ENCODE data around the gene ZNF775. TPM values are rescaled to one million over a fixed set of nuclear protein-coding genes. Genes with fewer than 3 reads are reported as not detected.

Gene ZNF775
- polyA plus RNA-seq, 1 donor (not counting 4 experiments of a cell fraction or from before 2014, with no cell fraction given): 1.0 TPM

GRCh38 chr7:150441524-150441923 lies 62.4 kb downstream of the ZNF775 start:
- no peaks in the 10 kb centered on the region for H4K20me1 ChIP-seq (ENCODE audit: control insufficient read depth, extremely low read depth, insufficient read depth, low read length)
- DNase-seq (ENCODE audit: low read depth, low spot score): no peak

GRCh38 chr7:150442811-150443210 lies 63.7 kb downstream of the ZNF775 start:
- Histone ChIP-seq H3K4me3 (ENCODE audit: control insufficient read depth in 2 of 3, extremely low read depth in 1 of 3, insufficient read depth in 2 of 3, low read depth in 1 of 3, low read length in 3 of 3) (no peak overlapping the region), H3K27me3 (ENCODE audit: control insufficient read depth, extremely low read depth, insufficient read depth, low read length) (no peaks in the 10 kb centered on the region), H3K4me2 (ENCODE audit: control insufficient read depth, extremely low read depth, insufficient read depth, low read depth, low read length) (no peak overlapping the region), H3K4me1 (ENCODE audit: control insufficient read depth, extremely low read depth, insufficient read depth, low read length) (no peaks in the 10 kb centered on the region), H2AFZ (ENCODE audit: control insufficient read depth, low read length) (no peak overlapping the region), H3K36me3 (ENCODE audit: control insufficient read depth in 2 of 2, extremely low read depth in 1 of 2, insufficient read depth in 2 of 2, low read length in 2 of 2) (no peaks in the 10 kb centered on the region), H3K9ac (ENCODE audit: control insufficient read depth, extremely low read depth, insufficient read depth, low read length) (no peak overlapping the region), H4K20me1 (ENCODE audit: control insufficient read depth, extremely low read depth, insufficient read depth, low read length) (no peaks in the 10 kb centered on the region), H3K27ac (ENCODE audit: control insufficient read depth, insufficient read depth, low read length) (no peak overlapping the region), H3K79me2 (ENCODE audit: control insufficient read depth, insufficient read depth, low read length) (no peaks in the 10 kb centered on the region), H3K9me3 (ENCODE audit: control insufficient read depth, low read depth, low read length) (peaks cover 5% of the 10 kb centered on the region), H3K9me1 (ENCODE audit: control insufficient read depth, extremely low read depth, insufficient read depth, low read length) (no peaks in the 10 kb centered on the region)
- dilution Hi-C loops (cut with MboI; ENCODE audit: extremely low pct_ligation_motif_present, low sequenced_read_pairs): no loop called here
- DNase-seq (ENCODE audit: low read depth, low spot score) (no peak), FAIRE-seq (no peak)
- no peak for TF ChIP-seq CTCF (optimal IDR thresholded peaks at IDR 0.05 in 1 of 3, IDR thresholded peaks at IDR 0.05 in 1 of 3, conservative IDR thresholded peaks at IDR 0.05 in 1 of 3; ENCODE audit: extremely low read depth in 1 of 3, insufficient read depth in 2 of 3, low read length in 3 of 3)
- no peak for TF ChIP-seq EZH2 (IDR thresholded peaks at IDR 0.05; ENCODE audit: low read length)

More at GRCh38 chr7:150441524-150441923, 62.4 kb downstream of the ZNF775 start:
- Histone ChIP-seq H3K4me1 (ENCODE audit: control insufficient read depth, extremely low read depth, insufficient read depth, low read length) (no peaks in the 10 kb centered on the region), H3K4me2 (ENCODE audit: control insufficient read depth, extremely low read depth, insufficient read depth, low read depth, low read length) (no peak overlapping the region), H3K79me2 (ENCODE audit: control insufficient read depth, insufficient read depth, low read length) (no peaks in the 10 kb centered on the region), H3K9ac (ENCODE audit: control insufficient read depth, extremely low read depth, insufficient read depth, low read length) (no peak overlapping the region), H3K4me3 (ENCODE audit: control insufficient read depth in 2 of 3, extremely low read depth in 1 of 3, insufficient read depth in 2 of 3, low read depth in 1 of 3, low read length in 3 of 3) (no peak overlapping the region), H3K9me3 (ENCODE audit: control insufficient read depth, low read depth, low read length) (peaks cover 5% of the 10 kb centered on the region), H2AFZ (ENCODE audit: control insufficient read depth, low read length) (no peak overlapping the region), H3K27me3 (ENCODE audit: control insufficient read depth, extremely low read depth, insufficient read depth, low read length) (no peaks in the 10 kb centered on the region), H3K9me1 (ENCODE audit: control insufficient read depth, extremely low read depth, insufficient read depth, low read length) (no peaks in the 10 kb centered on the region), H3K27ac (ENCODE audit: control insufficient read depth, insufficient read depth, low read length) (no peak overlapping the region), H3K36me3 (ENCODE audit: control insufficient read depth in 2 of 2, extremely low read depth in 1 of 2, insufficient read depth in 2 of 2, low read length in 2 of 2) (no peaks in the 10 kb centered on the region)
- dilution Hi-C loops (cut with MboI; ENCODE audit: extremely low pct_ligation_motif_present, low sequenced_read_pairs): no loop called here
- FAIRE-seq: no peak
- no peak for TF ChIP-seq EZH2 (IDR thresholded peaks at IDR 0.05; ENCODE audit: low read length)
- TF ChIP-seq CTCF (optimal IDR thresholded peaks at IDR 0.05 in 1 of 3, IDR thresholded peaks at IDR 0.05 in 1 of 3, conservative IDR thresholded peaks at IDR 0.05 in 1 of 3; ENCODE audit: extremely low read depth in 1 of 3, insufficient read depth in 2 of 3, low read length in 3 of 3): no peak

Data from keratinocyte (primary cell).